ENCODE data around the gene FAM83E.

DNA sequence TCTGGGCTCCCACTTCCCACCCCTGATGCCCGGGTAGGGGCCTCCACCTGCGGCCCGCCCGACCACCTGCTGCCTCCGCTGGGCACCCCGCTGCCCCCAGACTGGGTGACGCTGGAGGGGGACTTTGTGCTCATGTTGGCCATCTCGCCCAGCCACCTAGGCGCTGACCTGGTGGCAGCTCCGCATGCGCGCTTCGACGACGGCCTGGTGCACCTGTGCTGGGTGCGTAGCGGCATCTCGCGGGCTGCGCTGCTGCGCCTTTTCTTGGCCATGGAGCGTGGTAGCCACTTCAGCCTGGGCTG is 14.4 kb upstream of the FAM83E start:
- TF ChIP-seq, protein P1, sequence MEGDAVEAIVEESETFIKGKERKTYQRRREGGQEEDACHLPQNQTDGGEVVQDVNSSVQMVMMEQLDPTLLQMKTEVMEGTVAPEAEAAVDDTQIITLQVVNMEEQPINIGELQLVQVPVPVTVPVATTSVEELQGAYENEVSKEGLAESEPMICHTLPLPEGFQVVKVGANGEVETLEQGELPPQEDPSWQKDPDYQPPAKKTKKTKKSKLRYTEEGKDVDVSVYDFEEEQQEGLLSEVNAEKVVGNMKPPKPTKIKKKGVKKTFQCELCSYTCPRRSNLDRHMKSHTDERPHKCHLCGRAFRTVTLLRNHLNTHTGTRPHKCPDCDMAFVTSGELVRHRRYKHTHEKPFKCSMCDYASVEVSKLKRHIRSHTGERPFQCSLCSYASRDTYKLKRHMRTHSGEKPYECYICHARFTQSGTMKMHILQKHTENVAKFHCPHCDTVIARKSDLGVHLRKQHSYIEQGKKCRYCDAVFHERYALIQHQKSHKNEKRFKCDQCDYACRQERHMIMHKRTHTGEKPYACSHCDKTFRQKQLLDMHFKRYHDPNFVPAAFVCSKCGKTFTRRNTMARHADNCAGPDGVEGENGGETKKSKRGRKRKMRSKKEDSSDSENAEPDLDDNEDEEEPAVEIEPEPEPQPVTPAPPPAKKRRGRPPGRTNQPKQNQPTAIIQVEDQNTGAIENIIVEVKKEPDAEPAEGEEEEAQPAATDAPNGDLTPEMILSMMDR (IDR thresholded peaks at IDR 0.05) = no peak
- no peak for TF ChIP-seq POLR2A (IDR thresholded peaks at IDR 0.05)

All from testis (tissue), 2 donors.